ENCODE measurements around the gene OR51B2.
A peak's percentile ranks its signal among the peaks of the same experiment; 100 is the strongest.

The OR51B2 gene

GRCh38 chr11:5280582-5281102 is 43.5 kb downstream of the OR51B2 start:
- peak; percentile 28 to 36 for DNase-seq

- no peak for DNase-seq
These were observed 44.5 kb downstream of the OR51B2 start for GRCh38 chr11:5279471-5280090.

GRCh38 chr11:5277807-5278382 is 46.2 kb downstream of the OR51B2 start:
- DNase-seq, result no peak

GRCh38 chr11:5276697-5277096 is 47.4 kb downstream of the OR51B2 start:
- no peak for DNase-seq

GRCh38 chr11:5275369-5276110 is 48.6 kb downstream of the OR51B2 start:
- no peak for DNase-seq

- no peak for DNase-seq
These were observed 49.7 kb downstream of the OR51B2 start for GRCh38 chr11:5274395-5274794.

All from activated T-cell treated with anti-CD3 and anti-CD28 coated beads, Interleukin-2, amount 50 U/mL, for 48 hours (primary cell).